Parathyroid adenoma (tissue), 2 donors: ENCODE data around the gene TMPRSS6.
A peak's percentile ranks its signal among the peaks of the same experiment; 100 is the strongest.

Source experiments
- H2AFZ ChIP-seq: fragments of 300-600 bp; sonication (generic); one replicate; pipeline ENCODE4 v1.7.0; 2017; ENCODE audit warnings: antibody characterized with exemption, mild to moderate bottlenecking
- H3K27ac ChIP-seq: fragments of 300-600 bp; sonication (generic); one replicate; pipeline ENCODE4 v1.7.0; 2017
- H3K27me3 ChIP-seq: fragments of 300-600 bp; sonication (generic); one replicate; pipeline ENCODE4 v1.7.0; 2017; ENCODE audit warnings: low read length; ENCODE audit not compliant: control insufficient read depth, insufficient read depth
- H3K36me3 ChIP-seq: fragments of 300-600 bp; sonication (generic); one replicate; pipeline ENCODE4 v1.7.0; 2017; ENCODE audit warnings: low read length; ENCODE audit not compliant: control insufficient read depth, insufficient read depth
- H3K4me1 ChIP-seq: fragments of 300-600 bp; sonication (generic); one replicate; pipeline ENCODE4 v1.7.0; 2017; ENCODE audit warnings: control low read depth
- H3K4me2 ChIP-seq: fragments of 300-600 bp; sonication (generic); one replicate; pipeline ENCODE4 v1.7.0; 2017; ENCODE audit warnings: low read length
- H3K4me3 ChIP-seq: fragments of 300-600 bp; sonication (generic); one replicate; pipeline ENCODE4 v1.7.0; 2017; ENCODE audit warnings: low read depth, low read length
- H3K79me2 ChIP-seq: fragments of 300-600 bp; sonication (generic); one replicate; pipeline ENCODE4 v1.7.0; 2017; ENCODE audit warnings: control low read depth
- H3K9ac ChIP-seq: fragments of 300-600 bp; sonication (generic); one replicate; pipeline ENCODE4 v1.7.0; 2017; ENCODE audit warnings: mild to moderate bottlenecking
- H3K9me3 ChIP-seq: fragments of 300-600 bp; sonication (generic); one replicate; pipeline ENCODE4 v1.7.0; 2017; ENCODE audit warnings: low read length; ENCODE audit not compliant: control insufficient read depth
- CTCF ChIP-seq: fragments of 300-600 bp; sonication (generic); IDR thresholded peaks from one replicate; pipeline ENCODE4 v1.7.0; 2017; ENCODE audit warnings: antibody characterized with exemption, mild to moderate bottlenecking
- donor health status: primary hyperparathyroidism.

TMPRSS6 gene

GRCh38 chr22:37098976-37099591 is 10.4 kb downstream of the TMPRSS6 start:
- no peaks in the 10 kb centered on the region for H3K9me3 ChIP-seq
- no peak overlapping the region for H3K27ac ChIP-seq
- H2AFZ ChIP-seq = no peak overlapping the region
- no peaks in the 10 kb centered on the region for H3K27me3 ChIP-seq
- no peaks in the 10 kb centered on the region for H3K4me1 ChIP-seq
- no peak overlapping the region for H3K4me3 ChIP-seq
- no peak overlapping the region for H3K9ac ChIP-seq
- H3K36me3 ChIP-seq = no peaks in the 10 kb centered on the region
- no peak for TF ChIP-seq CTCF
- H3K4me2 ChIP-seq = no peak overlapping the region
- H3K79me2 ChIP-seq = no peaks in the 10 kb centered on the region

GRCh38 chr22:37097346-37097745 is 12.2 kb downstream of the TMPRSS6 start:
- H3K4me3 ChIP-seq = no peak overlapping the region
- H3K27me3 ChIP-seq = no peaks in the 10 kb centered on the region
- no peak overlapping the region for H3K9ac ChIP-seq
- peak overlapping the region; percentile 22 for H3K4me2 ChIP-seq
- H3K27ac ChIP-seq = no peak overlapping the region
- H3K4me1 ChIP-seq = no peaks in the 10 kb centered on the region
- H3K9me3 ChIP-seq = no peaks in the 10 kb centered on the region
- no peak overlapping the region for H2AFZ ChIP-seq
- no peaks in the 10 kb centered on the region for H3K36me3 ChIP-seq
- H3K79me2 ChIP-seq = no peaks in the 10 kb centered on the region
- TF ChIP-seq CTCF = no peak

GRCh38 chr22:37095113-37095512 is 14.4 kb downstream of the TMPRSS6 start:
- Histone ChIP-seq H3K9ac (no peak overlapping the region), H3K4me3 (no peak overlapping the region), H3K4me1 (no peaks in the 10 kb centered on the region), H3K9me3 (no peaks in the 10 kb centered on the region), H3K4me2 (no peak overlapping the region), H2AFZ (no peak overlapping the region), H3K27ac (no peak overlapping the region), H3K79me2 (no peaks in the 10 kb centered on the region), H3K27me3 (no peaks in the 10 kb centered on the region), H3K36me3 (no peaks in the 10 kb centered on the region)
- TF ChIP-seq CTCF = no peak

- TF ChIP-seq CTCF = no peak
These were observed 15.3 kb downstream of the TMPRSS6 start for GRCh38 chr22:37094239-37094638.

GRCh38 chr22:37092997-37093396 is 16.5 kb downstream of the TMPRSS6 start:
- no peaks in the 10 kb centered on the region for H3K36me3 ChIP-seq
- no peak overlapping the region for H3K27ac ChIP-seq
- H3K4me3 ChIP-seq = no peak overlapping the region
- no peaks in the 10 kb centered on the region for H3K79me2 ChIP-seq
- no peaks in the 10 kb centered on the region for H3K4me1 ChIP-seq
- no peak overlapping the region for H2AFZ ChIP-seq
- TF ChIP-seq CTCF = no peak
- H3K9me3 ChIP-seq = no peaks in the 10 kb centered on the region
- no peaks in the 10 kb centered on the region for H3K27me3 ChIP-seq
- no peak overlapping the region for H3K9ac ChIP-seq
- H3K4me2 ChIP-seq = no peak overlapping the region

More at GRCh38 chr22:37094239-37094638, 15.3 kb downstream of the TMPRSS6 start:
- no peaks in the 10 kb centered on the region for H3K79me2 ChIP-seq
- H3K27ac ChIP-seq = no peak overlapping the region
- no peaks in the 10 kb centered on the region for H3K27me3 ChIP-seq
- no peak overlapping the region for H3K4me2 ChIP-seq
- H3K9me3 ChIP-seq = no peaks in the 10 kb centered on the region
- no peaks in the 10 kb centered on the region for H3K36me3 ChIP-seq
- H3K9ac ChIP-seq = no peak overlapping the region
- H3K4me3 ChIP-seq = no peak overlapping the region
- H3K4me1 ChIP-seq = no peaks in the 10 kb centered on the region
- H2AFZ ChIP-seq = no peak overlapping the region
